H9 (cell line): ENCODE results near the gene NKD2. TPM values are rescaled to one million over a fixed set of nuclear protein-coding genes. Genes with fewer than 3 reads are reported as not detected.
A peak's percentile ranks its signal among the peaks of the same experiment; 100 is the strongest.

ENCODE experiments used
- DNase-seq: peaks from one replicate; pipeline ENCODE4 v3.0.0-alpha.2; 2017
- H2AFZ ChIP-seq: one replicate; pipeline ENCODE4 v1.6.1; 2013; ENCODE audit warnings: mild to moderate bottlenecking, low read length, control low read depth, moderate library complexity
- H2AK5ac ChIP-seq: 2 replicates; pipeline ENCODE4 v1.6.1; 2013; ENCODE audit warnings: low read length, control low read depth, mixed read lengths; ENCODE audit not compliant: insufficient read length
- H2BK120ac ChIP-seq: one replicate; pipeline ENCODE4 v1.6.1; 2013; ENCODE audit warnings: low read depth, mild to moderate bottlenecking, low read length, control low read depth, inconsistent platforms; ENCODE audit not compliant: poor library complexity, severe bottlenecking
- H2BK12ac ChIP-seq: 2 replicates; pipeline ENCODE4 v1.6.1; 2013; ENCODE audit warnings: low read length, control low read depth, mixed read lengths, low read depth; ENCODE audit not compliant: insufficient read length
- H2BK15ac ChIP-seq: 2 replicates; pipeline ENCODE4 v1.6.1; 2013; ENCODE audit warnings: low read depth, low read length, control low read depth
- H2BK20ac ChIP-seq: one replicate; pipeline ENCODE4 v1.6.1; 2013; ENCODE audit warnings: low read depth, mild to moderate bottlenecking, low read length, control low read depth, inconsistent platforms; ENCODE audit not compliant: poor library complexity, severe bottlenecking
- H2BK5ac ChIP-seq: 2 replicates; pipeline ENCODE4 v1.6.1; 2013; ENCODE audit warnings: low read length, control low read depth, mixed read lengths; ENCODE audit not compliant: insufficient read length
- H3K14ac ChIP-seq: 2 replicates; pipeline ENCODE4 v1.6.1; 2013; ENCODE audit warnings: low read length, control low read depth; ENCODE audit not compliant: insufficient read depth
- H3K18ac ChIP-seq: 2 replicates; pipeline ENCODE4 v1.6.1; 2013; ENCODE audit warnings: low read depth, mild to moderate bottlenecking, mixed read lengths, low read length, control low read depth; ENCODE audit not compliant: insufficient read length
- H3K23ac ChIP-seq: 2 replicates; pipeline ENCODE4 v1.6.1; 2013; ENCODE audit warnings: low read length, control low read depth, mixed read lengths, low read depth; ENCODE audit not compliant: insufficient read length
- H3K23me2 ChIP-seq: 2 replicates; pipeline ENCODE4 v1.6.1; 2013; ENCODE audit warnings: low read depth, mild to moderate bottlenecking, mixed read lengths, low read length, control low read depth; ENCODE audit not compliant: insufficient read length, poor library complexity, severe bottlenecking
- H3K27ac ChIP-seq: 2 replicates; pipeline ENCODE4 v1.5.1; 2013; ENCODE audit warnings: low read length, control low read depth, mixed read lengths, low read depth; ENCODE audit not compliant: insufficient read length
- H3K27me3 ChIP-seq: 2 replicates; pipeline ENCODE4 v1.6.1; 2013; ENCODE audit warnings: low read length, control low read depth, inconsistent platforms; ENCODE audit not compliant: insufficient read depth
- H3K4ac ChIP-seq: 2 replicates; pipeline ENCODE4 v1.6.1; 2013; ENCODE audit warnings: low read depth, mild to moderate bottlenecking, control low read depth, inconsistent platforms, low read length, moderate library complexity
- H3K4me1 ChIP-seq: 2 replicates; pipeline ENCODE4 v1.6.1; 2013; ENCODE audit warnings: low read length, control low read depth, inconsistent platforms; ENCODE audit not compliant: insufficient read depth
- H3K4me2 ChIP-seq: 2 replicates; pipeline ENCODE4 v1.6.1; 2013; ENCODE audit warnings: low read length, control low read depth, mixed read lengths; ENCODE audit not compliant: insufficient read length, insufficient read depth
- H3K56ac ChIP-seq: 2 replicates; pipeline ENCODE4 v1.6.1; 2013; ENCODE audit warnings: low read depth, mild to moderate bottlenecking, mixed read lengths, low read length, control low read depth; ENCODE audit not compliant: insufficient read length
- H3K79me1 ChIP-seq: 2 replicates; pipeline ENCODE4 v1.6.1; 2013; ENCODE audit warnings: low read depth, mild to moderate bottlenecking, moderate library complexity, low read length, control low read depth, inconsistent platforms; ENCODE audit not compliant: insufficient read depth, poor library complexity, severe bottlenecking
- H3K79me2 ChIP-seq: 2 replicates; pipeline ENCODE4 v1.6.1; 2013; ENCODE audit warnings: low read length, control low read depth, inconsistent platforms; ENCODE audit not compliant: insufficient read depth
- H3K9ac ChIP-seq: 2 replicates; pipeline ENCODE4 v1.6.1; 2013; ENCODE audit warnings: low read length, control low read depth, mixed read lengths; ENCODE audit not compliant: insufficient read length; ENCODE audit errors: extremely low read depth
- H3K9me3 ChIP-seq: one replicate; pipeline ENCODE4 v1.6.1; 2013; ENCODE audit warnings: low read depth, low read length, inconsistent platforms; ENCODE audit not compliant: control insufficient read depth
- H3T11ph ChIP-seq: one replicate; pipeline ENCODE4 v1.6.1; 2013; ENCODE audit warnings: mild to moderate bottlenecking, low read length, control low read depth, inconsistent platforms
- H4K20me1 ChIP-seq: one replicate; pipeline ENCODE4 v1.6.1; 2013; ENCODE audit not compliant: control insufficient read depth, insufficient read length, insufficient read depth
- H4K5ac ChIP-seq: 2 replicates; pipeline ENCODE4 v1.6.1; 2013; ENCODE audit warnings: low read depth, mild to moderate bottlenecking, mixed read lengths, low read length, control low read depth; ENCODE audit not compliant: insufficient read length
- H4K8ac ChIP-seq: replicated peaks from 2 replicates; pipeline ENCODE4 v1.6.1; 2013; ENCODE audit warnings: low read length, control low read depth, mixed read lengths, low read depth; ENCODE audit not compliant: insufficient read length
- H4K91ac ChIP-seq: 2 replicates; pipeline ENCODE4 v1.6.1; 2013; ENCODE audit warnings: low read depth, mild to moderate bottlenecking, moderate library complexity, mixed read lengths, low read length, control low read depth; ENCODE audit not compliant: insufficient read length
- H3K27ac Mint-ChIP-seq, 3 experiments: 2 replicates in 2 of 3; 3 replicates in 1 of 3; pipeline ENCODE4 v1.8.0; 2020 to 2021; ENCODE audit warnings: mixed read lengths in 3 of 3, mild to moderate bottlenecking in 1 of 3, moderate library complexity in 1 of 3
- H3K27me3 Mint-ChIP-seq: 2 replicates; pipeline ENCODE4 v1.8.0; 2021; ENCODE audit warnings: low read depth, mild to moderate bottlenecking, moderate library complexity, mixed read lengths
- H3K36me3 Mint-ChIP-seq, 3 experiments: 2 replicates in 2 of 3; 3 replicates in 1 of 3; pipeline ENCODE4 v1.8.0; 2020 to 2021; ENCODE audit warnings: low read depth in 3 of 3, mixed read lengths in 3 of 3; ENCODE audit not compliant: insufficient read depth in 1 of 3
- H3K4me1 Mint-ChIP-seq, 2 experiments: 2 replicates each; pipeline ENCODE4 v1.8.0; 2020; ENCODE audit warnings: mixed read lengths in 2 of 2
- H3K4me3 Mint-ChIP-seq, 2 experiments: 2 replicates in 1 of 2; 3 replicates in 1 of 2; pipeline ENCODE4 v1.8.0; 2020 to 2021; ENCODE audit warnings: mild to moderate bottlenecking in 2 of 2, mixed read lengths in 2 of 2, moderate library complexity in 1 of 2
- H3K9me3 Mint-ChIP-seq, 2 experiments: 2 replicates in 1 of 2; 3 replicates in 1 of 2; pipeline ENCODE4 v1.8.0; 2020; ENCODE audit warnings: mild to moderate bottlenecking in 2 of 2, mixed read lengths in 2 of 2, moderate library complexity in 1 of 2
- CTCF ChIP-seq: fragments of 200-600 bp; sonication (generic); conservative IDR thresholded peaks from 3 replicates; pipeline ENCODE4 v1.8.0; 2021; ENCODE audit warnings: antibody characterized with exemption, mild to moderate bottlenecking
- WGBS: extraction: QIAGEN DNeasy Blood & Tissue Kit; methylation state at CpG from one replicate; pipeline ENCODE4 v1.1.7; 2013; ENCODE audit warnings: missing lambda C conversion rate, low lambda C conversion rate, mixed read lengths; ENCODE audit not compliant: insufficient read length; ENCODE audit errors: extremely low coverage; 5-methylcytosine and 5-hydroxymethylcytosine counted together
- total RNA-seq: library from RNA; stranded (reverse); gene quantifications from 2 replicates; pipeline ENCODE4 v1.2.1, GENCODE V29; 2021

NKD2 gene
- total RNA-seq, 1 experiment from 2014 or later, result 7.3 TPM

- no peak overlapping the region for H3K56ac ChIP-seq
- H4K8ac ChIP-seq, result no peak overlapping the region
- no peak overlapping the region for H3T11ph ChIP-seq
- no peaks in the 10 kb centered on the region for H3K27me3 ChIP-seq
- H2BK120ac ChIP-seq, result no peak overlapping the region
- no peak overlapping the region for H2AK5ac ChIP-seq
- Mint-ChIP-seq H3K36me3 (peaks cover 7 to 42% (median 14%) of the 10 kb centered on the region in 3 experiments; a peak in 6 of 7 replicates), H3K4me1 (no peaks in the 10 kb centered on the region), H3K9me3 (no peaks in the 10 kb centered on the region), H3K27ac (0 out of 7 replicates have a peak overlapping the region, but pooled peaks of 1 of the 3 experiments have one; percentile 61), H3K4me3 (no peak overlapping the region), H3K27me3 (no peaks in the 10 kb centered on the region)
- H3K4ac ChIP-seq, result no peak overlapping the region
- no peak overlapping the region for H3K14ac ChIP-seq
- H2BK20ac ChIP-seq, result no peak overlapping the region
- no peak overlapping the region for H3K27ac ChIP-seq
- no peak overlapping the region for H3K9ac ChIP-seq
- no peaks in the 10 kb centered on the region for H3K9me3 ChIP-seq
- H4K5ac ChIP-seq, result no peak overlapping the region
- H3K79me1 ChIP-seq, result no peaks in the 10 kb centered on the region
- no peak for DNase-seq
- no peak overlapping the region for H3K4me2 ChIP-seq
- H2BK5ac ChIP-seq, result no peak overlapping the region
- H3K18ac ChIP-seq, result no peak overlapping the region
- no peaks in the 10 kb centered on the region for H4K20me1 ChIP-seq
- no peak overlapping the region for H3K23ac ChIP-seq
- no peak overlapping the region for H2BK15ac ChIP-seq
- H3K79me2 ChIP-seq, result no peaks in the 10 kb centered on the region
- no CpG with 5 or more reads among the region's 10 CpGs for WGBS
- no peak overlapping the region for H4K91ac ChIP-seq
- H3K4me1 ChIP-seq, result no peaks in the 10 kb centered on the region
- H3K23me2 ChIP-seq, result no peaks in the 10 kb centered on the region
- no peak overlapping the region for H2BK12ac ChIP-seq
- TF ChIP-seq CTCF, result no peak
- no peak overlapping the region for H2AFZ ChIP-seq
Measured at GRCh38 chr5:1061916-1062315, 53.3 kb downstream of the NKD2 start.
